Renal cortex interstitium (tissue), 11 donors: Measurements from ENCODE around the gene RB1. TPM values are rescaled to one million over a fixed set of nuclear protein-coding genes. Genes with fewer than 3 reads are reported as not detected.
"Not testable (repeated sequence)": the region's sequence is repeated elsewhere in the genome, so short reads cannot be mapped to it uniquely, and the experiment has no call there.

ENCODE experiments used
- DNase-seq, 11 donors: peaks; one replicate each; pipeline ENCODE4 v3.0.0-alpha.2; 2013; ENCODE audit warnings: low read depth in 9 of 11, low spot score in 4 of 11; ENCODE audit errors: extremely low read depth in 1 of 11
- polyA plus RNA-seq, 3 donors: library from polyadenylated mRNA; unstranded; fragments of 120-200 nt; gene quantifications; one replicate each; pipeline ENCODE4 v1.2.1, GENCODE V29; 2013; ENCODE audit not compliant: insufficient read length in 3 of 3

Gene RB1
- polyA plus RNA-seq, 3 donors = 43.4 to 49.7 (median 46.2) TPM

DNA sequence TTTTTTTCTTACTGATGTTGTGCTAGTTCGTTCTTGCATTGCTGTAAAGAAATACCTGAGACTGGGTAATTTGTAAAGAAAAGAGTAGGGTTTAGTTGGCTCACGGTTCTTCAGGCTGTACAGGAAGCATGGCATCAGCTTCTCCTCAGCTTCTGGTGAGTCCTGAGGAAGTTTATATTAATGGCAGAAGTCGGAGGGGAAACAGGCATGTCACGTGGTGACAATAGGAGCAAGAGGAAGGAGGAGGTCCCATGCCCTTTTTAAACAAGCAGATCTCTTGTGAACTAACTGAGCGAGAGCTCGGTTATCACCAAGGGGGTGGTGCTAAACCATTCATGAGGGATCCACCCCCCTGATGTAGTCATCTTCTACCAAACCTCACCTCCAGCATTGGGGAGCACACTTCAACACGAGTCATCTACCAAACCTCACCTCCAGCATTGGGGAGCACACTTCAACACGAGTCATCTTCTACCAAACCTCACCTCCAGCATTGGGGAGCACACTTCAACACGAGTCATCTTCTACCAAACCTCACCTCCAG lies 123.3 kb downstream of the RB1 start:
- not testable (repeated sequence) for DNase-seq

- DNase-seq = no peak
Observed at GRCh38 chr13:48429036-48429435, 125.5 kb downstream of the RB1 start.

- DNase-seq = no peak
Observed at GRCh38 chr13:48429886-48430285, 126.3 kb downstream of the RB1 start.

DNA sequence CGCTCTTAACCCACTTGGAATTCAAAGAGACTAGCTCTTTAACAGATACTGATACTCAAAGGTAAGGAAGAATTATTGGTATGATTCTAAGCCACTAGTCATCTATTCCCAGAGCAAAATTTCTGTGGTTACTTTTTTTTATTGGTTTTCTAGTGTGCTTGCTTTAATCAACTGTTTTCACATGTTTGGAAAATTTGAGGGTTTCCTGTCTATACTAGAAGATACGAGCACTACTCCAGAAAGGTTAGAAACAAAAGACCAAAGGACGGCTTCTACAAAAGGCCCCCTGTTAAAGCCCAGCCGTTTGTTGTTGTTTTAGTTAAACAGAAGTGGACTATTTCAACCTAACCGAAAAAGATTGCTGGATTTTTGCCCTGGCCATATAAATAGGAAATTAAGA lies 127.9 kb downstream of the RB1 start:
- DNase-seq = no peak

DNA sequence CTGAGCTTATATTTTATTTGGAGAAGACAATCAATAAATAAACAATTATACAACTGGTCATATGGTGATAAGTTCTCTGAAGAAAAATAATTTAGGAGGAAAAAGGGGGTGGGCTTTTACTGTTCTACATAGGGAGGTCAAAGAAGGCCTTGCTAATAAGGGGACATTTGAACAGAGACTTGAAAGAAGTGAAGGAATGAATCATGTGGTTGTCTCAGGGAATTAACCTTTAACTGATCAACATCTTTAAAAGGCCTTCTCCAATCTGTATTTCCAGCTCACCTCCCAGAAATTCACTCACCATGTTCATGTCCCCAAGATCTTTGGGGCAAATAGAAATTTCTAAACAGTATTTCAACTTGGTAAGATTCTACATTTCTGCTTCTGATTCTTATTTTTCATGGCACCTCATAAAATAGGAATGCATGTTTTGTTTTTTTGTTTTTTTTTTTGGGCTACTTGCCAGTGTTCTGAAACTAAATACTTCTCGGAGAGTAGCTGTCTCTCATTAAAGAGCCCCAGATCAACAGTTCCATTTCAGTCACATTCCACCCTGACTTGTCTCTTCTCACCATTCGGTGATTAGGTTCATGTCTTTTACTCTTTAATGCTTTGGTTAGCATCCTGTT lies 128.6 kb downstream of the RB1 start:
- peak in 1 of 11 donors; percentile 17 for DNase-seq

DNA sequence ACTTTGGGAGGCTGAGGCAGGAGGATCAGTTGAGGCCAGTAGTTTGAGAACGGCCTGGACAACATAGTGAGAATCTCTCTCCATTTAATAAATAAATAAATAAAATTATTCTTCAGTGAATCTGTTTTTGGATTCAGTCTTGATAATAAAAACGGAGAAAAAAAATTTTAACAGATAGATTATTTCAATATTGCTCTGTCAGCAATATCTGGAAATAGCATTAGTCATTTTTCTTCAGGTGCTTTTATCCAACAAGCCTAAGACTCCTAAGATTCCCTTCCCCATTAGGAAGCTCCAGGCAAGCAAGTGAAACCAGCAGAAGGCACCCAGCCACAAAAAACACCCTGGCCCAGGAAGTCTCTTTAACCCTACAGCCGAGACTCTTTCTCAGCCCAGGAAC lies 130.6 kb downstream of the RB1 start:
- no peak for DNase-seq

DNA sequence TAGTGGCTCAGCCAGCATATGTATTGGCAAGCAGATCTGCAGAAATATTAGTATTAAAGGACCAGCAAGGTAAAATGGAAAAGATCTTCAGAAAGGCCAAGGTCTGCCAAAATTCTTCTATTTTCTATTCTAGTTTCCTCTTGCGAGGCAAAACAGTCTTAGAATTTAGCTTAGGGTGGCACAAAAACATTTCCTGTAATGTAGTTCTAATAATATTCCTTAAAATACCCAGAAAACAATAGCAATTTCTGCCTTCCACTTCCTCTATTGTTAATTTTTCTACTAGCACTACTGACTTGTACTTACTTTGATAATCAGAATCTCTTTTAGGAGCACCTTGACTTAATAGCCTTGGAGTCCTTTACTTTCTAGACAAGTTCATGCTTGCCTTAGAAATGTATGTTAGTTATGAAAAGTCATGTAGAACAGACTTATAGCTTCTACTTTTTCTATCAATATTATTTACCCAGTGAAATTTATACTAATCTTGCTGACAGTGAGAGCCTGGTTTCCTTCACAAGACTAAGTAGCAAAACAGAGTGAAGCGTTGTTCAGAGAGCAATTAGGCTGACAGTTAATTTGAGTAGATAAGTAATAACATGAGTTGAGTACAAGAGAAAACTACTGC lies 133.2 kb downstream of the RB1 start:
- no peak for DNase-seq

- DNase-seq = peak in 2 of 11 donors; percentile 8 to 9
Observed at GRCh38 chr13:48437371-48437770, 133.8 kb downstream of the RB1 start.

GRCh38 chr13:48443442-48444208 lies 140.1 kb downstream of the RB1 start:
- no peak for DNase-seq

- no peak for DNase-seq
Observed at GRCh38 chr13:48446464-48446863, 142.9 kb downstream of the RB1 start.

- DNase-seq = no peak
Observed at GRCh38 chr13:48448285-48448958, 144.9 kb downstream of the RB1 start.

DNA sequence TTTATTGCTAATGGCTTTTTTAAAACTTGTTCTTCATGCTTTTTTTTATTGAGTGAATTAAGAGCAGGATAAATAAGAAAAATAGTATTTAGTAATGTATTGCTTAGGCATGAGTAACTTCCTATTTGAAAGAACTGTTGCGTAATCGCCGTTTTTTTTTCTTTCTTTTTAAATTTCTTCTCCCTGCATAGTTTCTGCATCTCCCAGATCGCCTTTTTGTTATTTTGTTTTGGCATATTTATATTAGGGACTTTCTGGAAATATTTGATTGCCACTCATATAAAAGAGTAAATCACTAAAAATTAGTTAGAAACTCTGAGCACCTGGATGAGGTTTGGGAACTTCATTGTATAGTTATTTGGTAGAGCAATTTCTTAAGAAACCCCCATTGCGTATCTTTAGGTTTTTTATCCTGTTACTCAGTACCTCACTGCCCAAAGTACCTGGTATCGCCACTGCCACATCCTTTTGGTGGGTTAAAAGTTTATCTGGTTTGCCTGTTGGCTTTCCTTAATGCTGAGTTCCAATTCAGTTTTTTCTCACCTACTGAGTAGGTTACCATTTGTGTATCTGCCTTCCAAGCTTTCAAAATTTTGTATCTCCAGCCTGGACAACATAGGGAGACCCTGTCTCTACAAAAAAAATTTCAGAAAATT lies 145.5 kb downstream of the RB1 start:
- no peak for DNase-seq

- DNase-seq = no peak
Observed at GRCh38 chr13:48449656-48450055, 146.1 kb downstream of the RB1 start.

DNA sequence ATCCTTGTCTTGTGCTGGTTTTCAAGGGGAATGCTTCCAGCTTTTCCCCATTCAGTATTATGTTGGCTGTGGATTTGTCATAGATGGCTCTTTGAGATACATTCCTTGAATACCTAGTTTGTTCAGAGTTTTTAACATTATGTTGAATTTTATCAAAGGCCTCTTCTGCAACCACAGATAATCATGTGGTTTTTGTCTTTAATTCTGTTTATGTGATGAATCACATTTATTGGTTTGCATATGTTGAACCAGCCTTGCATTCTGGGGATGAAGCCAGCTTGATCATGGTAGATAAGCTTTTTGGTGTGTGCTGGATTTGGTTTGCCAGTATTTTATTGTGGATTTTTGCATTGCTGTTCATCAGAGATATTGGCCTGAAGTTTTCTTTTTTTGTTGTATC lies 147.6 kb downstream of the RB1 start:
- DNase-seq = not testable (repeated sequence)

GRCh38 chr13:48456546-48456945 lies 153.0 kb downstream of the RB1 start:
- no peak for DNase-seq

DNA sequence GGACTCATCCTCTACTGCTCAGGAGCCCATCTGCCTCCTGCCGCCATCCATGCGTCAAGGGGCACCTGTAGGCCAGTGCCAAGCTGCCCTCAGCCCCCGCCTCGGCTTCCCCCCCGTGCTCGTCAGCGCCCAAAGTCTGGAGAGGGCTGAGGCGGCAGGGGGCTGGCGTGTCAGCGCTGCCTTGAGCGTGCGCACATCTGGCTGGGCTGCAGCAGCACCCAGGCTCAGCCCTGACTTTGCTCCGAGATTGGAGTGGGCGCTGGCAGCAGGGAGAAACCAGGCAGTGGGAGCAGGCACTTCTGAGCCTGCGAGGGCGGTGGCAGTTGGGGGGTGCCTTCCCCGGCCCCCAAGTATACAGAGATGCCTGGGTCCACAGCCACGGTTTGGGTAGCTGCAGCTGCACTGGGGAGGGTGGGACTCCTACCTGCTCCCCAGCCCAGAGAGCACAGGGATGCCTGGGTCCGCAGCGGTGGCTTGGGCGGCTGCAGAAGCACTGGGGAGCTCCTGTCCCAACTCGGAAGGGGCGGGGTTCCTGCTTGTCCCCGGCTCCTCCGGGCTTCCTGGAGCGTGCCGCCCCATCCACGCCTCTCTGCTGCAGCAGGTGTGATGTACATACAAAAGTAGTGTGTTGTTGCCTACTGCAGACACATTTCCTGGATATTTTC lies 154.2 kb downstream of the RB1 start:
- DNase-seq = no peak

DNA sequence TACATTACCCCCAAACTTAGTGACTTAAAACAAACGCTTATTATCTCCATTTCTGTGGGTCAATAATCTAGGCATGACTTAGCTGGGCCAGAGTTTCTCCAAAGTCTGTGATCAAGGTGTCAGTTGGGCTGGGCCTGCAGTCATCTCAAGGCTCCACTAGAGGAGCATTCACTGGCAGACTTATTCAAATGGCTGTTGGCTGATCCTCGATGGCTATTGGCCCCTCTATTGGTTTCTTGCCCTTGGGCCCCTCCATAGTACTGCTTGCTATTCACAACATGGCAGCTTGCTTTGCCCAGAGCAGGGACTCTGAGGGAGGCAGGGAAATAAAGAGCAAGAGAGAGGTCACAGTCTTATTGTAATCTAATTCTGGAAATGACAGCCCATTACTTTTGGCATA lies 171.7 kb downstream of the RB1 start:
- DNase-seq = no peak

DNA sequence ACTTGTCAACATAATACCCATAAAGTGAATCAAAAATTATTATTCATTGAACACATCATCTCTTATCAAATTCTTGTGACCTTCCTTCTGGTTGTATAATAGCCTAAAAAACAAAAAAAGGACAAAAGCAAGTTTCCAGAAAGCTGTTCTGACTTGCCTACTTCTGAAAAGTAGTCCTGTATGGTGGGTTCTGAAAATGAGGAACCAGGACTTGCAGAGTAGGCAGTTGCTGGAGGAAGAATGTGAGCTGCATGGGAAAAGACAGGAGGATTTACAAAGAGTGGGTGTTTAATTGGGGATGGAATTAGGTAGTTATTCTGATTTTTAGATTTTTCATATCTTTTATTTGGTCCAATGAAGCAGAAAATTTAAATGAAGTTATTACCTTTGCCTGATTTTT lies 172.7 kb downstream of the RB1 start:
- DNase-seq = no peak

GRCh38 chr13:48476686-48477085 lies 173.1 kb downstream of the RB1 start:
- no peak for DNase-seq
